ENCODE measurements around the gene SLIT3. TPM values are rescaled to one million over a fixed set of nuclear protein-coding genes. Genes with fewer than 3 reads are reported as not detected.
"Not testable (repeated sequence)": the region's sequence is repeated elsewhere in the genome, so short reads cannot be mapped to it uniquely, and the experiment has no call there.

Gene SLIT3
- total and polyA plus RNA-seq, 2 experiments from 2014 or later, result 58.4 to 96.7 TPM

GRCh38 chr5:168642019-168642418 lies 658.9 kb downstream of the SLIT3 start:
- H3K9me3 ChIP-seq (ENCODE audit: low read depth), result no peaks in the 10 kb centered on the region
- no peaks in the 10 kb centered on the region for H3K79me2 ChIP-seq
- H4K20me1 ChIP-seq (ENCODE audit: insufficient read depth, poor library complexity, severe bottlenecking), result no peaks in the 10 kb centered on the region
- no peaks in the 10 kb centered on the region for H3K36me3 ChIP-seq (replicated peaks; ENCODE audit: insufficient read depth, low read depth)
- H3K27me3 ChIP-seq, result no peaks in the 10 kb centered on the region
- TF ChIP-seq EZH2phosphoT487 (IDR thresholded peaks at IDR 0.05; ENCODE audit: low read depth, severe bottlenecking, unreplicated experiment), result no peak
- no peak for TF ChIP-seq EZH2 (IDR thresholded peaks at IDR 0.05; ENCODE audit: borderline replicate concordance)
- no peak for TF ChIP-seq CTCF (IDR thresholded peaks at IDR 0.05; ENCODE audit: poor library complexity)
- H3K27ac ChIP-seq, result no peak overlapping the region
- no peaks in the 10 kb centered on the region for H3K4me1 ChIP-seq (ENCODE audit: insufficient read depth)
- 67% methylated on average over 1 of the region's 1 CpG for WGBS (ENCODE audit: low lambda C conversion rate, missing lambda C conversion rate)
- no peak overlapping the region for H2AFZ ChIP-seq
- no peak overlapping the region for H3K4me3 ChIP-seq
- H3K9me2 ChIP-seq (replicated peaks; ENCODE audit: insufficient read depth), result no peaks in the 10 kb centered on the region
- no peak overlapping the region for H3K4me2 ChIP-seq
- DNase-seq (ENCODE audit: low spot score), result no peak

GRCh38 chr5:168638846-168639245 lies 662.1 kb downstream of the SLIT3 start:
- not testable (repeated sequence) for H3K27ac ChIP-seq; DNase-seq (ENCODE audit: low spot score); H3K27me3 ChIP-seq; H3K9me3 ChIP-seq (ENCODE audit: low read depth); H3K36me3 ChIP-seq (replicated peaks; ENCODE audit: insufficient read depth, low read depth); H4K20me1 ChIP-seq (ENCODE audit: insufficient read depth, poor library complexity, severe bottlenecking); H3K4me2 ChIP-seq; H2AFZ ChIP-seq; H3K4me3 ChIP-seq; H3K79me2 ChIP-seq; H3K4me1 ChIP-seq (ENCODE audit: insufficient read depth); H3K9me2 ChIP-seq (replicated peaks; ENCODE audit: insufficient read depth)
- WGBS (ENCODE audit: low lambda C conversion rate, missing lambda C conversion rate), result 85% methylated on average over 3 of the region's 3 CpGs

- TF ChIP-seq CTCF (IDR thresholded peaks at IDR 0.05; ENCODE audit: poor library complexity) (no peak), EZH2phosphoT487 (IDR thresholded peaks at IDR 0.05; ENCODE audit: low read depth, severe bottlenecking, unreplicated experiment) (no peak), EZH2 (IDR thresholded peaks at IDR 0.05; ENCODE audit: borderline replicate concordance) (no peak)
- Histone ChIP-seq H3K9me3 (ENCODE audit: low read depth) (no peaks in the 10 kb centered on the region), H3K9me2 (replicated peaks; ENCODE audit: insufficient read depth) (no peaks in the 10 kb centered on the region), H3K27ac (no peak overlapping the region), H2AFZ (no peak overlapping the region), H3K4me3 (no peak overlapping the region), H3K4me2 (no peak overlapping the region), H3K79me2 (no peaks in the 10 kb centered on the region), H3K27me3 (no peaks in the 10 kb centered on the region), H3K4me1 (ENCODE audit: insufficient read depth) (no peaks in the 10 kb centered on the region), H3K36me3 (replicated peaks; ENCODE audit: insufficient read depth, low read depth) (no peaks in the 10 kb centered on the region), H4K20me1 (ENCODE audit: insufficient read depth, poor library complexity, severe bottlenecking) (no peaks in the 10 kb centered on the region)
- WGBS (ENCODE audit: low lambda C conversion rate, missing lambda C conversion rate), result 95% methylated on average over 1 of the region's 1 CpG
- DNase-seq (ENCODE audit: low spot score), result no peak
Measured at GRCh38 chr5:168637793-168638192, 663.1 kb downstream of the SLIT3 start.

- Histone ChIP-seq H3K4me1 (ENCODE audit: insufficient read depth) (no peaks in the 10 kb centered on the region), H3K9me2 (replicated peaks; ENCODE audit: insufficient read depth) (no peaks in the 10 kb centered on the region), H3K79me2 (no peaks in the 10 kb centered on the region), H3K9me3 (ENCODE audit: low read depth) (no peaks in the 10 kb centered on the region), H3K4me2 (no peak overlapping the region), H3K27ac (no peak overlapping the region), H3K4me3 (no peak overlapping the region), H4K20me1 (ENCODE audit: insufficient read depth, poor library complexity, severe bottlenecking) (no peaks in the 10 kb centered on the region), H3K36me3 (replicated peaks; ENCODE audit: insufficient read depth, low read depth) (no peaks in the 10 kb centered on the region), H3K27me3 (no peaks in the 10 kb centered on the region), H2AFZ (no peak overlapping the region)
- DNase-seq (ENCODE audit: low spot score), result no peak
- 87% methylated on average over 2 of the region's 2 CpGs for WGBS (ENCODE audit: low lambda C conversion rate, missing lambda C conversion rate)
- no peak for TF ChIP-seq CTCF (IDR thresholded peaks at IDR 0.05; ENCODE audit: poor library complexity)
- no peak for TF ChIP-seq EZH2 (IDR thresholded peaks at IDR 0.05; ENCODE audit: borderline replicate concordance)
- no peak for TF ChIP-seq EZH2phosphoT487 (IDR thresholded peaks at IDR 0.05; ENCODE audit: low read depth, severe bottlenecking, unreplicated experiment)
Measured at GRCh38 chr5:168637281-168637680, 663.7 kb downstream of the SLIT3 start.

GRCh38 chr5:168630958-168631357 lies 670.0 kb downstream of the SLIT3 start:
- not testable (repeated sequence) for H3K4me2 ChIP-seq; H3K36me3 ChIP-seq (replicated peaks; ENCODE audit: insufficient read depth, low read depth); DNase-seq (ENCODE audit: low spot score)

More at GRCh38 chr5:168630958-168631357, 670.0 kb downstream of the SLIT3 start:
- not testable (repeated sequence) for H3K27me3 ChIP-seq; H3K79me2 ChIP-seq; H3K9me2 ChIP-seq (replicated peaks; ENCODE audit: insufficient read depth); H3K9me3 ChIP-seq (ENCODE audit: low read depth); H3K4me3 ChIP-seq; H3K4me1 ChIP-seq (ENCODE audit: insufficient read depth); H2AFZ ChIP-seq; H3K27ac ChIP-seq; H4K20me1 ChIP-seq (ENCODE audit: insufficient read depth, poor library complexity, severe bottlenecking)
- WGBS (ENCODE audit: low lambda C conversion rate, missing lambda C conversion rate), result 94% methylated on average over 13 of the region's 13 CpGs
